Left ventricle myocardium inferior (tissue), 1 donor: ENCODE measurements around the gene TNFSF18. TPM values are rescaled to one million over a fixed set of nuclear protein-coding genes. Genes with fewer than 3 reads are reported as not detected.

Experiments
- DNase-seq: peaks from one replicate; pipeline ENCODE4 v3.0.0-alpha.2; 2020
- H3K27ac ChIP-seq: fragments of 200-600 bp; replicated peaks from 2 replicates; pipeline ENCODE4 v1.8.0; 2021
- H3K27me3 ChIP-seq: fragments of 200-600 bp; 2 replicates; pipeline ENCODE4 v1.8.0; 2021; ENCODE audit warnings: low read depth
- H3K36me3 ChIP-seq: fragments of 200-600 bp; 2 replicates; pipeline ENCODE4 v1.8.0; 2021
- H3K4me1 ChIP-seq: fragments of 200-600 bp; 2 replicates; pipeline ENCODE4 v1.8.0; 2021
- H3K4me3 ChIP-seq: fragments of 200-600 bp; 2 replicates; pipeline ENCODE4 v1.8.0; 2021; ENCODE audit warnings: mild to moderate bottlenecking, moderate library complexity
- H3K9me3 ChIP-seq: fragments of 200-600 bp; replicated peaks from 2 replicates; pipeline ENCODE4 v1.8.0; 2021
- intact Hi-C: fragments of 100-400 bp; cut with micrococcal nuclease; formaldehyde crosslinking; loops from one replicate; pipeline ENCODE4 v1.11.0; 2022
- total RNA-seq: library from RNA; stranded (reverse); fragmentation: NEBNext Ultra II Directional; extraction: Animal tissue kit (Norgen Biotek cat#: 25700); gene quantifications from one replicate; pipeline ENCODE4 v1.2.1, GENCODE V29; 2021
- TF ChIP-seq, protein P1 (sequence below): fragments of 200-600 bp; IDR thresholded peaks from 2 replicates; pipeline ENCODE4 v1.8.0; 2021; ENCODE audit warnings: antibody characterized with exemption, mild to moderate bottlenecking, borderline replicate concordance
- donor health status: DM: no; HTN: yes; CAD: no; lungs with severe emphysema.

Gene TNFSF18
- total RNA-seq, 1 donor from 2014 or later, result not detected

DNA sequence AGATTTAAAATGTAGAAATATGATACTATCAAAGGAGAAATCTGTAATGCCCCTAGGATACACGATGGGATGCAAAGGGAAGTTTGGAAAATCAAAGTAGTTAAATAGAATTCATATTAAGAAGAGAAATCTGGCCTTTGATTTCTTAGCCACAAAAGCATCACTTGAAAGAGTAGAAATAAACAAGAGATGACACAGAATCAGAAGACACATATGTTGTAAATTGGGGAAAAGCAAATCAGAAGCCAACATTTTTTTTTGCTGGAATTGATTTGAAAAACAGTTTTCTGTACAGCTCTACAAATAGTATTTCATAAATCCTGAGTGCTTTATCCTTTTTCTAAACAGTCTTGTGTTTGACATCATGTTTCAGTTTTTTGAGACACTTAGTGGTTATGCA, 12.4 kb upstream of the TNFSF18 start:
- H3K27ac ChIP-seq, result no peak overlapping the region
- intact Hi-C loops, result no loop called here
- peaks cover 5% of the 10 kb centered on the region for H3K9me3 ChIP-seq
- no peaks in the 10 kb centered on the region for H3K27me3 ChIP-seq
- TF ChIP-seq, protein P1, sequence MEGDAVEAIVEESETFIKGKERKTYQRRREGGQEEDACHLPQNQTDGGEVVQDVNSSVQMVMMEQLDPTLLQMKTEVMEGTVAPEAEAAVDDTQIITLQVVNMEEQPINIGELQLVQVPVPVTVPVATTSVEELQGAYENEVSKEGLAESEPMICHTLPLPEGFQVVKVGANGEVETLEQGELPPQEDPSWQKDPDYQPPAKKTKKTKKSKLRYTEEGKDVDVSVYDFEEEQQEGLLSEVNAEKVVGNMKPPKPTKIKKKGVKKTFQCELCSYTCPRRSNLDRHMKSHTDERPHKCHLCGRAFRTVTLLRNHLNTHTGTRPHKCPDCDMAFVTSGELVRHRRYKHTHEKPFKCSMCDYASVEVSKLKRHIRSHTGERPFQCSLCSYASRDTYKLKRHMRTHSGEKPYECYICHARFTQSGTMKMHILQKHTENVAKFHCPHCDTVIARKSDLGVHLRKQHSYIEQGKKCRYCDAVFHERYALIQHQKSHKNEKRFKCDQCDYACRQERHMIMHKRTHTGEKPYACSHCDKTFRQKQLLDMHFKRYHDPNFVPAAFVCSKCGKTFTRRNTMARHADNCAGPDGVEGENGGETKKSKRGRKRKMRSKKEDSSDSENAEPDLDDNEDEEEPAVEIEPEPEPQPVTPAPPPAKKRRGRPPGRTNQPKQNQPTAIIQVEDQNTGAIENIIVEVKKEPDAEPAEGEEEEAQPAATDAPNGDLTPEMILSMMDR, result no peak
- DNase-seq, result no peak
- no peaks in the 10 kb centered on the region for H3K36me3 ChIP-seq
- no peak overlapping the region for H3K4me3 ChIP-seq
- H3K4me1 ChIP-seq, result no peaks in the 10 kb centered on the region

DNA sequence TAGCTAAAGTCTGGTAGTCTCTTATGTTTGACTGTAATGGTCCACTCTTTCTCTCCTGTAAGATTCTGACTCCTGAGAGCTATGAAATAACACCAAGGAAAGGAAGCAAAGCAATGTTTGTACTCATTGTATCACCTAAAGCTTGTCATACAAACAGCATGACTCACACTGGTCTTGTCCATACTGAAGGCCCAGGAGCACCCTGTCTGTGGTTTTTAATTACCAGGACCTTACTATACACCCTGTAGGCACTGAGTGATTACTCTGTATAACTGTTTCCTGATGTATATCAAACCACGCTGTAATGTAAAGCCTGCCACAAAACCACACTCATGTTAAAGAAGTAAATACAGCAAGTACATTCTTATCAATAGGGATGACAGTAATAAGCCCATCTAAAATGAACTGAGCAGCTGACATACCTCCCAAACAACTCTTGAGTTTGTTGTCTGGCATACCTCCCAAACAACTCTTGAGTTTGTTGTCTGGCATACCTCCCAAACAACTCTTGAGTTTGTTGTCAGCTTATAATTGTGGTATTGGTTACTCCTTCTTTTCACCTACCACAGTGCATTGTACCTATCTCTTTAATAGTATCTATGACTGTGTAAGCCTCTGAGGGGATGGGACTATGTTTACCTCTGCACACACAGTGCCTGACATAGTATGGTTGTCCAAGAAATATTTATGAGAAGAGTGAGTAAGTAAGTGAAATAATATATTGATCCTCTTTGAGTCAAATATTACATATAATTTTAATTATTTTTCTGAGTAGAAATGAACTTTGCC, 11.6 kb upstream of the TNFSF18 start:
- peaks cover 5% of the 10 kb centered on the region for H3K9me3 ChIP-seq
- intact Hi-C loops, result no loop called here
- H3K4me3 ChIP-seq, result no peak overlapping the region
- DNase-seq, result no peak
- H3K4me1 ChIP-seq, result no peaks in the 10 kb centered on the region
- no peaks in the 10 kb centered on the region for H3K36me3 ChIP-seq
- H3K27ac ChIP-seq, result no peak overlapping the region
- H3K27me3 ChIP-seq, result no peaks in the 10 kb centered on the region
- TF ChIP-seq, protein P1, result no peak

DNA sequence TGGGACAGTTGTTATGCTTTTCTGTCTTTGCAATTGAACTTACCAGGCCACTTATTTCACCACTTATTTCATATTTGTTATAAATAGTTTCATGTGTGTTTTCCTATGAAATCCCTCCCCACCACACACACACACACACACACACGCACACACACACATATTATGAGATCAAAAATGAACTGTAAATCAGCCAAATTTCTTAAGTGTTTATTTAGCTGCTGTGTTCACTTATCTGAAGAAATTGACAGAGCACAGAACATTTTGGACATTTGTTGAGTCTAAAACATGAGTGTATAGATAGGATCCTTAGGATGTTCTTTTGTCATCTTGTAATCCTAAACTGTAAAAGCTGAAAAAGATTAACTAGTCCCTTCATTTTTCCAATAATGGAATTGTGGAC, 7.8 kb upstream of the TNFSF18 start:
- TF ChIP-seq, protein P1, result no peak
- DNase-seq, result no peak
- H3K4me1 ChIP-seq, result no peaks in the 10 kb centered on the region
- intact Hi-C loops, result no loop called here
- H3K27ac ChIP-seq, result no peak overlapping the region
- no peaks in the 10 kb centered on the region for H3K36me3 ChIP-seq
- no peaks in the 10 kb centered on the region for H3K27me3 ChIP-seq
- H3K9me3 ChIP-seq, result no peaks in the 10 kb centered on the region
- H3K4me3 ChIP-seq, result no peak overlapping the region

DNA sequence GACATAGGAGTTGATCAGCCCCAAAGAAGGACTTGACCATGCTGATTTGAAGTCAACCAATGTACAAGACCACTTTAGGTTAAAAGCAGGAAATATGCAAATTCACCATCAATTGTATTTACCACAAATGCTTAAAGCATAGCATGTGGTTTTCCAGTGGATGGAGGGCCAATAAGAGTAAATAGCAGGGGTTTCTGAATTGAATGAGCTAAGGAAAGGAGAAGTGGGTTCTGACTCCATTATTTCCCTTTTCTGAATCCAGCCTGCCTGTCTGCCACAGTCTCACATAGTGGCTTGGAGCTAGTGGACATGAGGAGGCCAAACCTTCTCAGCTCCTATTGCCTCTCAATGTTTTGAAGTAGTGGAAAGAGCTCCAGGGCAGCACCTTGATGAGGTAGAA, 7.2 kb upstream of the TNFSF18 start:
- intact Hi-C loops, result no loop called here
- TF ChIP-seq, protein P1, result no peak
- Histone ChIP-seq H3K27ac (no peak overlapping the region), H3K4me1 (peaks cover under 1% of the 10 kb centered on the region), H3K27me3 (no peaks in the 10 kb centered on the region), H3K4me3 (no peak overlapping the region), H3K9me3 (no peaks in the 10 kb centered on the region), H3K36me3 (no peaks in the 10 kb centered on the region)
- no peak for DNase-seq

DNA sequence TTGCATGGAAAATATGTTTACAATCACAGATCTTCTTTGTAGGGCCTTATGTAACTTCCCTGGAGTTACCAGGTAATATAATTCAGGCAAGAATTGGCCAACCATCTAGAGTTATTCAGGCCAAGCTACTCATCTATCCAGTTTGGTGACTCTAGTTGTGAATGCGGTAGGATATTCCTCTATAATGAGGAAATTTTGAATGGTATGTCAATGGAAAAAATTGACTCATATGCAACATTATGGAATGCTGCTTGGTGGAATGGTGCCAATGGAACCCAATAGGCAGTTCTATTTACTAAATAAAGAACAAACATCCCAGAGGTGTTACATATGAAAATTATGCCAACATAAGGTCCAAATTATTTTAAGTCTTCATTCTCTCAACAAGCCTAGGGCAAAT, 5.6 kb upstream of the TNFSF18 start:
- H3K27me3 ChIP-seq, result no peaks in the 10 kb centered on the region
- peaks cover 17% of the 10 kb centered on the region for H3K4me1 ChIP-seq
- no peaks in the 10 kb centered on the region for H3K9me3 ChIP-seq
- no peak overlapping the region for H3K4me3 ChIP-seq
- H3K36me3 ChIP-seq, result no peaks in the 10 kb centered on the region
- intact Hi-C loops, result no loop called here
- TF ChIP-seq, protein P1, result no peak
- H3K27ac ChIP-seq, result no peak overlapping the region
- no peak for DNase-seq
